ENCODE results near the gene KCNIP4.

DNA sequence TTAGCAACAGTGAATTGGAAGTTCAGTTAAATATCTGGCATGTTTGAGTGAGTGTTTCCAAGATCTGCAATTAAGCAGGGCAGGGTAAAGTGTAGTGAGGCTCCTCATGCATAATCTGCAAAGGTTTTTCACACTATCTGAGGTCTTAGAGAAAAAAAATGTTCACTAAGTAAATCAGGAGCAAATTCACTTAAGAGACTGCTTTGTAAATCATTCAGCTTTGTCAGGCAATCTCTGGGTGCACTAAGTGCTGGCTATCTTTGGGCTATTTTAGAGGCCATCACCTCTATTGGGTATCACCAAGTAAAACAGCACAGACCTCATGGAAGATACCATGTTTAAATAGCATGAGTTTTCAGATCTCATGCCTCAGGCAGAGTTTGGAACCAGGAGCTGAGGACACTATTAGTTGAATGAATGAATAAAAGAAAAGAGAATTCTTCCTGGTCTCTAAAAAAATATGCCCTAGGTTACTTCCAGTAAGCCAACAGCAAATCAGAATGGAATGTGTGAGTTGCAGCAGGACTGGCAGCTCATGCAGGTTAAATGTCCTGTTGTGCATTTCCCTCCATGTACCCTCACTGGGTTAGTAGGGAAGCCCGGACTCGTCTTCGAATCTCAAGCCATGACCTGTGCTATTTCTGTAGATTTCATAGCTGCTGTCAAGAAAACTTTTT, 195.3 kb downstream of the KCNIP4 start:
- TF ChIP-seq, protein P1, sequence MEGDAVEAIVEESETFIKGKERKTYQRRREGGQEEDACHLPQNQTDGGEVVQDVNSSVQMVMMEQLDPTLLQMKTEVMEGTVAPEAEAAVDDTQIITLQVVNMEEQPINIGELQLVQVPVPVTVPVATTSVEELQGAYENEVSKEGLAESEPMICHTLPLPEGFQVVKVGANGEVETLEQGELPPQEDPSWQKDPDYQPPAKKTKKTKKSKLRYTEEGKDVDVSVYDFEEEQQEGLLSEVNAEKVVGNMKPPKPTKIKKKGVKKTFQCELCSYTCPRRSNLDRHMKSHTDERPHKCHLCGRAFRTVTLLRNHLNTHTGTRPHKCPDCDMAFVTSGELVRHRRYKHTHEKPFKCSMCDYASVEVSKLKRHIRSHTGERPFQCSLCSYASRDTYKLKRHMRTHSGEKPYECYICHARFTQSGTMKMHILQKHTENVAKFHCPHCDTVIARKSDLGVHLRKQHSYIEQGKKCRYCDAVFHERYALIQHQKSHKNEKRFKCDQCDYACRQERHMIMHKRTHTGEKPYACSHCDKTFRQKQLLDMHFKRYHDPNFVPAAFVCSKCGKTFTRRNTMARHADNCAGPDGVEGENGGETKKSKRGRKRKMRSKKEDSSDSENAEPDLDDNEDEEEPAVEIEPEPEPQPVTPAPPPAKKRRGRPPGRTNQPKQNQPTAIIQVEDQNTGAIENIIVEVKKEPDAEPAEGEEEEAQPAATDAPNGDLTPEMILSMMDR (optimal IDR thresholded peaks at IDR 0.05 in 1 of 3, IDR thresholded peaks at IDR 0.05 in 1 of 3, conservative IDR thresholded peaks at IDR 0.05 in 1 of 3; ENCODE audit: extremely low read depth in 1 of 3, insufficient read depth in 2 of 3, low read length in 3 of 3): no peak
- no peak for TF ChIP-seq EZH2 (IDR thresholded peaks at IDR 0.05; ENCODE audit: low read length)

Data from keratinocyte (primary cell).